Astrocyte (in vitro differentiated cells and primary cell): ENCODE data around the gene MDFIC. TPM values are rescaled to one million over a fixed set of nuclear protein-coding genes. Genes with fewer than 3 reads are reported as not detected.

Experiments used
- DNase-seq: peaks from one replicate; pipeline ENCODE4 v3.0.0-alpha.2; 2010; ENCODE audit warnings: low read depth
- FAIRE-seq: peaks from 2 replicates; lab custom pipeline; 2011; peaks lifted over from hg19 to GRCh38; lab: Jason Lieb, UNC
- H2AFZ ChIP-seq: 2 replicates; pipeline ENCODE4 v1.6.0; 2012; ENCODE audit warnings: low read depth, low read length, inconsistent platforms
- H3K27ac ChIP-seq: 2 replicates; pipeline ENCODE4 v1.5.1; 2011; ENCODE audit warnings: low read depth, low read length, inconsistent platforms
- H3K27me3 ChIP-seq: 2 replicates; pipeline ENCODE4 v1.6.0; 2011; ENCODE audit warnings: low read length, inconsistent platforms; ENCODE audit not compliant: insufficient read depth
- H3K36me3 ChIP-seq: 2 replicates; pipeline ENCODE4 v1.5.1; 2011; ENCODE audit warnings: low read length, inconsistent platforms; ENCODE audit not compliant: insufficient read depth
- H3K4me1 ChIP-seq: 2 replicates; pipeline ENCODE4 v1.5.1; 2011; ENCODE audit warnings: low read length, inconsistent platforms; ENCODE audit not compliant: insufficient read depth
- H3K4me2 ChIP-seq: 2 replicates; pipeline ENCODE4 v1.6.0; 2012; ENCODE audit warnings: low read length, inconsistent platforms
- H3K4me3 ChIP-seq: 2 replicates; pipeline ENCODE4 v1.5.1; 2011; ENCODE audit warnings: low read depth, mild to moderate bottlenecking, low read length, inconsistent platforms; ENCODE audit not compliant: insufficient read depth
- H3K79me2 ChIP-seq: 2 replicates; pipeline ENCODE4 v1.6.0; 2012; ENCODE audit warnings: mild to moderate bottlenecking, low read length, inconsistent platforms; ENCODE audit not compliant: insufficient read depth
- H3K9ac ChIP-seq: 2 replicates; pipeline ENCODE4 v1.6.0; 2012; ENCODE audit warnings: mild to moderate bottlenecking, low read length, inconsistent platforms
- H3K9me3 ChIP-seq: 2 replicates; pipeline ENCODE4 v1.5.1; 2012; ENCODE audit warnings: low read depth, mild to moderate bottlenecking, low read length, inconsistent platforms; ENCODE audit not compliant: insufficient read depth
- H4K20me1 ChIP-seq: 2 replicates; pipeline ENCODE4 v1.6.0; 2012; ENCODE audit warnings: low read length, inconsistent platforms; ENCODE audit not compliant: insufficient read depth
- H3K27ac Mint-ChIP-seq: one replicate; pipeline ENCODE4 v1.8.0; 2021; ENCODE audit warnings: mild to moderate bottlenecking, mixed read lengths; ENCODE audit not compliant: unreplicated experiment
- H3K27me3 Mint-ChIP-seq: one replicate; pipeline ENCODE4 v1.8.0; 2021; ENCODE audit warnings: low read depth, mixed read lengths; ENCODE audit not compliant: unreplicated experiment
- H3K36me3 Mint-ChIP-seq: one replicate; pipeline ENCODE4 v1.8.0; 2021; ENCODE audit warnings: low read depth, mixed read lengths; ENCODE audit not compliant: unreplicated experiment
- H3K4me1 Mint-ChIP-seq: one replicate; pipeline ENCODE4 v1.8.0; 2021; ENCODE audit warnings: low read depth, mixed read lengths; ENCODE audit not compliant: unreplicated experiment
- H3K4me3 Mint-ChIP-seq: one replicate; pipeline ENCODE4 v1.8.0; 2021; ENCODE audit warnings: mild to moderate bottlenecking, moderate library complexity, mixed read lengths; ENCODE audit not compliant: unreplicated experiment
- H3K9me3 Mint-ChIP-seq: one replicate; pipeline ENCODE4 v1.8.0; 2021; ENCODE audit warnings: mild to moderate bottlenecking, mixed read lengths; ENCODE audit not compliant: unreplicated experiment
- CTCF ChIP-seq: IDR thresholded peaks from 2 replicates; pipeline ENCODE4 v1.5.1; 2011; ENCODE audit warnings: low read depth, mild to moderate bottlenecking, inconsistent platforms, low read length, moderate library complexity; ENCODE audit not compliant: insufficient read depth
- EZH2 ChIP-seq: IDR thresholded peaks from 2 replicates; pipeline ENCODE4 v1.6.1; 2012; ENCODE audit warnings: mild to moderate bottlenecking, low read length, inconsistent platforms; ENCODE audit not compliant: insufficient read depth
- total RNA-seq: library from RNA; stranded (reverse); gene quantifications from 2 replicates; pipeline ENCODE4 v1.2.1, GENCODE V29; 2021

MDFIC gene
- total RNA-seq, 1 donor from 2014 or later = 20.3 TPM

- Mint-ChIP-seq H3K36me3 (no peaks in the 10 kb centered on the region), H3K4me3 (no peak overlapping the region), H3K9me3 (no peaks in the 10 kb centered on the region), H3K27ac (no peak overlapping the region), H3K27me3 (no peaks in the 10 kb centered on the region), H3K4me1 (peaks cover 18% of the 10 kb centered on the region)
- Histone ChIP-seq H3K27ac (no peak overlapping the region), H3K27me3 (no peaks in the 10 kb centered on the region), H3K4me2 (no peak overlapping the region), H3K9ac (no peak overlapping the region), H3K79me2 (peaks cover 78% of the 10 kb centered on the region), H2AFZ (no peak overlapping the region), H3K36me3 (no peaks in the 10 kb centered on the region), H3K4me3 (no peak overlapping the region), H3K4me1 (peaks cover 15% of the 10 kb centered on the region), H4K20me1 (no peaks in the 10 kb centered on the region), H3K9me3 (no peaks in the 10 kb centered on the region)
- DNase-seq = no peak
- no peak for TF ChIP-seq EZH2
- TF ChIP-seq CTCF = no peak
- no peak for FAIRE-seq
Measured at GRCh38 chr7:114933658-114934057, 11.8 kb downstream of the MDFIC start.

GRCh38 chr7:114934086-114934485 lies 12.2 kb downstream of the MDFIC start:
- Histone ChIP-seq H4K20me1 (no peaks in the 10 kb centered on the region), H3K9ac (no peak overlapping the region), H3K27ac (no peak overlapping the region), H2AFZ (no peak overlapping the region), H3K4me1 (peaks cover 15% of the 10 kb centered on the region), H3K9me3 (no peaks in the 10 kb centered on the region), H3K4me2 (no peak overlapping the region), H3K79me2 (peaks cover 75% of the 10 kb centered on the region), H3K27me3 (no peaks in the 10 kb centered on the region), H3K36me3 (no peaks in the 10 kb centered on the region), H3K4me3 (no peak overlapping the region)
- Mint-ChIP-seq H3K9me3 (no peaks in the 10 kb centered on the region), H3K27ac (no peak overlapping the region), H3K36me3 (no peaks in the 10 kb centered on the region), H3K27me3 (no peaks in the 10 kb centered on the region), H3K4me1 (peaks cover 18% of the 10 kb centered on the region), H3K4me3 (no peak overlapping the region)
- no peak for TF ChIP-seq EZH2
- TF ChIP-seq CTCF = no peak
- no peak for FAIRE-seq
- no peak for DNase-seq

DNA sequence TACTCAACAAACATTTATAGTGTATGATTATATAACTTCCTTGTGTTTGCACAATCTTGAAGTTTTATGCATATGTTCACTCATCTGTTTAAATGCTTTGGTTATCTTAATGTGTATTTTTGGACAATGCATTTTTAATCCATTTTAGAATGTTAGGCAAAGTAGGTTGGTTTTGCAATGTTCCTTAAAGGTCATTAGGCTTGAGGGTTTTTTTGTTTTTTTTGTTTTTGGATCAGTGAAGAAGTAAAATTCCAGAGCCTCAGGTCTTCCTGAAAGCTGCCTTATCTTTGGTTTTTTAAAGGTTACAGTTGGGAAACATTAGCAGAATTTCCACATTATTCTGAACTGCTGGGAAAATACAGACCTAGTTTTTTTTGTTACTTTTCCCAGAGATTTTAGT lies 12.8 kb downstream of the MDFIC start:
- no peaks in the 10 kb centered on the region for H3K27me3 Mint-ChIP-seq
- H3K4me1 Mint-ChIP-seq = peaks cover 18% of the 10 kb centered on the region
- Histone ChIP-seq H3K27ac (no peak overlapping the region), H3K79me2 (peaks cover 69% of the 10 kb centered on the region), H2AFZ (no peak overlapping the region), H3K36me3 (no peaks in the 10 kb centered on the region), H4K20me1 (no peaks in the 10 kb centered on the region), H3K27me3 (no peaks in the 10 kb centered on the region), H3K9ac (no peak overlapping the region), H3K9me3 (no peaks in the 10 kb centered on the region), H3K4me1 (peaks cover 18% of the 10 kb centered on the region), H3K4me2 (no peak overlapping the region), H3K4me3 (no peak overlapping the region)
- FAIRE-seq (no peak), DNase-seq (no peak)
- no peak overlapping the region for H3K27ac Mint-ChIP-seq
- H3K36me3 Mint-ChIP-seq = no peaks in the 10 kb centered on the region
- TF ChIP-seq CTCF = no peak
- no peak for TF ChIP-seq EZH2
- no peak overlapping the region for H3K4me3 Mint-ChIP-seq
- no peaks in the 10 kb centered on the region for H3K9me3 Mint-ChIP-seq
